NOMO-1 (cell line): ENCODE measurements around the gene OR2V2.
"Not testable (repeated sequence)": the region's sequence is repeated elsewhere in the genome, so short reads cannot be mapped to it uniquely, and the experiment has no call there.

ENCODE experiments used
- DNase-seq, 2 experiments: peaks; one replicate each; lab custom pipeline; 2025; ENCODE audit not compliant: unreplicated experiment in 2 of 2; lab: John Stamatoyannopoulos, UW

Gene OR2V2

DNA sequence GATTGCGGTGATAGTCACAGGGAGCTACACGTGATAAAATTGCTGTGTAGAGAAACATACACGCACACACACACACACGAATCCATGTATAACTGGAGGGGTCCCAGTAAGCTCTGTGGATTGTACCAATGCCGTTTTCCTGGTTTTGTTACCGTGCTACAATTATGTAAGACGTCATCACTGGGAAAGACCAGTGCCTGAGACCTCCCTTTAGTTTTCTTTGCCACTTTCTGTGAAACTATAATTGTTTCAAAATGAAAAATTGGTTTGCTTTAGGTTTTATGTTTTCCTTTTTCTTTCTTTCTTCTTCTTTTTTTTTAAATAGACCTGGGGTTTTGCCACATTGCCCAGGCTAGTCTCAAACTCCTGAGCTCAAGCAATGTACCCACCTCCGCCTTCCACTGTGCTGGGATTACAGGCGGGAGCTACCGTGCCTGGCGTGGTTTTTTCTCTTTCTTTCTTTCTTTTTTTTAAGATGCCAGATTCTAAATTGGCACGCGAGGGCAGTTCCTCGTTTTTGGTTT is 21.3 kb downstream of the OR2V2 start:
- no peak for DNase-seq

- DNase-seq, result not testable (repeated sequence)
Observed at GRCh38 chr5:181169459-181170236, 22.3 kb downstream of the OR2V2 start.

- no peak for DNase-seq
Observed at GRCh38 chr5:181170237-181170825, 22.9 kb downstream of the OR2V2 start.

DNA sequence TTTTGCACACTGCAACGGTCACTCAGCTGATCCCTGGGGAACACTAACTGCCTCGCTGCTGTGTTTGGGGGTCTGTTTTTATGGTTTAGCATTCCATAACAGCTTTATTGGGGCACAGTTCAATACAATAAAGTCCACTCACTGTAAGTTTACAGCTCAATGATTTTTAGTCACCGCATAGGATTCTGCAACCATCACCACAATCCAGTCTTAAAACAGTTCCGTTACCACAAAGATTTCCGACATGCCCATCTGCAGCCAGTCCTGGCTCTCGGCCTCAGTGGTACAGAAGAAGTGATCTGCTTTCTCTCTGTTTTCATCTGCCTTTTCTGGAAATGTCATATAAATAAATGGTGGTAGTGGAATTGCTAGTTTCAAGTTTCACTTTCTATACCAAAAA is 23.6 kb downstream of the OR2V2 start:
- DNase-seq, result no peak

DNA sequence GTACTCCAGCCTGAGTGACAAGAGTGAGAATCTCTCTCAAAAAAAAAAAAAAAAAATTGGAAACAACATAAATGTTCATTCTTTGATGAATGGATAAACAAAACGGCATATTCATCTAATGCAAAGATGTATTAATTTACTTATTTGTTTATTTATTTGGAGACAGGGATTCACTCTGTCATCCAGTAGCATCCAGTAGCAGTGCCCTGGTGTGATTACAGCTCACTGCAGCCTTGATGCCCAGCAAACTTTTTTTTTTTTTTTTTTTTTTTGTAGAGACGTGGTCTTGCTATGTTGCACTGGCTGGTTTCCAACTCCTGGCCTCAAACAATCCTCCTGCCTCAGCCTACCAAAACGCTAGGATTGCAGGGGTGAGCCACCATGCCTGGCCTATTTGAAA is 24.4 kb downstream of the OR2V2 start:
- no peak for DNase-seq

GRCh38 chr5:181173027-181173419 is 25.6 kb downstream of the OR2V2 start:
- no peak for DNase-seq

DNA sequence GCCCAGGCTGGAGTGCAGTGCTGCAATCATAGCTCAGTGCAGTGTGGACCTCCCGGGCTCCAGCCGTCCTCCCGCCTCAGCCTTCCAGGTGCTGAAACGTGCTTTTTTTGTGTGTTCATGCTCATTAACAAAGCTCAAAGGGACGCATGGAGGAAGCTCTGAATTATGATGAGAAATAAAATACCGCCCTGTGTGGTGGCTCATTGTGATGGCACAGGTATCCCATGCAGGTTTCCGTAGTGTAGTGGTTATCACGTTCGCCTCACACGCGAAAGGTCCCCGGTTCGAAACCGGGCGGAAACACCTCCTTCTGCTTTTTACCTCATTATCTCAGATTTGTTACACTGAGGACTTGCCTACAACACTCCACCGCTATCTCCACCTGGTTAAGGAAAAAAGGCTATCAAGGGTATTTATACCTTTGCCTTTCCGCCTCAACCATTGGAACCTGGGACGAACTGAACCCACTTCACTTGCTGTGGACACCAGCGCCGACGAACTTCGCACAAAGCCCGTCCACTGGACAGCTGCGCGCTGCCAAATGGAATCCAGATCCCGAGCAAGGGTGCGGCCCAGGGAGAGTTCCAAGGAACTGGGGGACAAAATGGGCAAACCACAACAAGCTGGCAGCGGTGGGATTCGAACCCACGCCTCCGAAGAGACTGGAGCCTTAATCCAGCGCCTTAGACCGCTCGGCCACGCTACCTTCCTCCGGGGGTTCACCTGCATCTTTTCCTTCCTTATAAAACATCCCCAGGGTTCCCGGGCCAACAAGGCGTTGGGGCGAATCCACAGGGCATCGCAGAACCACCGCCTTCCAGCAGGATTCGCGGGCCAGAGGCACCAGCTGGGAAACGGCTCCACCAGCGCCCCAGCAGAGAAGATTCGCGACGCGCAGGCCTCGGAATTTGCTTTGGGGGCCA is 26.3 kb downstream of the OR2V2 start:
- no peak for DNase-seq

DNA sequence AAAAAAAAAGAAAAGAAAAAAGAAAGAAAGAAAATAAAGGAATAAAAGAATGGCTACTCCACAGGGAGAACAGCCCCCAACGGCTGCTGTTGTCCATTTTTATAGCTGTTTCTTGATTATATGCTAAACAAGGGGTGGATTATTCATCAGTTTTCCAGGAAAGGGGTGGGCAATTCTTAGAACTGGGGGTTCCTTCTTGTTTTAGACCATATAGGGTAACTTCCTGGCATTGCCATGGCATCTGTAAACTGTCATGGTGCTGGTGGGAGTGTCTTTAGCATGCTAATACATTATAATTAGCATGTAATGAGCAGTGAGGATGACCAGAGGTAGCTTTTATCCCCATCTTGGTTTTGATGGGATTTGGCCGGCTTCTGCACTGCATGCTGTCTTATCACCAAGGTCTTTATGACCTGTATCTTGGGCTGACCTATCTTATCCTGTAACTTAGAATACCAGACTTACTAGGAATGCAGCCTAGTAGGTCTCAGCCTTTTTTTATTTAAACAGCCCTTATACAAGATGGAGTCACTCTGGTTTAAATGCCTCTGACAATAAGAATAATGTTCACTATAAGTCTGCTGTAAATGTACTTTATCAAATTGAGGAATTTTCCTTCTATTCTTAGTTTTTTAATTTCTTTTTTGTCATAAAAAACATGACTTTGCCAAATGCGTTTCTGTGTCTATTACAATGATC is 29.0 kb downstream of the OR2V2 start:
- no peak for DNase-seq

DNA sequence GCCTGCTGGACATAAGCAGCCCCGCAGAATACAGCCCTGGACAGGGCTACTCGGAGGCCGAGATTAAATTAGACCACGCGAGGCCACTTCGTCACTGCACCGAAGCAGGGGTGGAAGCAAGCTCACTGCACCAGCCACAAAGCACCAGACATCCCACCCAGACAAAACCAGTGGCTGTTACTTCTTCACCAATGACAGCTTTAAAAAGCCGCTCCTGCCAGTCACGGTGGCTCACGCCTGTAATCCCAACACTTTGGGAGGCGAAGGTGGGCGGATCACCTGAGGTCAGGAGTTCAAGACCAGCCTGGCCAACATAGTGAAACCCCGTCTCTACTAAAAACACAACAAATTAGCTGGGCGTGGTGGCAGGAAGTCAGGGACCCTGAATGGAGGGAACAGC is 30.2 kb downstream of the OR2V2 start:
- DNase-seq, result not testable (repeated sequence)

DNA sequence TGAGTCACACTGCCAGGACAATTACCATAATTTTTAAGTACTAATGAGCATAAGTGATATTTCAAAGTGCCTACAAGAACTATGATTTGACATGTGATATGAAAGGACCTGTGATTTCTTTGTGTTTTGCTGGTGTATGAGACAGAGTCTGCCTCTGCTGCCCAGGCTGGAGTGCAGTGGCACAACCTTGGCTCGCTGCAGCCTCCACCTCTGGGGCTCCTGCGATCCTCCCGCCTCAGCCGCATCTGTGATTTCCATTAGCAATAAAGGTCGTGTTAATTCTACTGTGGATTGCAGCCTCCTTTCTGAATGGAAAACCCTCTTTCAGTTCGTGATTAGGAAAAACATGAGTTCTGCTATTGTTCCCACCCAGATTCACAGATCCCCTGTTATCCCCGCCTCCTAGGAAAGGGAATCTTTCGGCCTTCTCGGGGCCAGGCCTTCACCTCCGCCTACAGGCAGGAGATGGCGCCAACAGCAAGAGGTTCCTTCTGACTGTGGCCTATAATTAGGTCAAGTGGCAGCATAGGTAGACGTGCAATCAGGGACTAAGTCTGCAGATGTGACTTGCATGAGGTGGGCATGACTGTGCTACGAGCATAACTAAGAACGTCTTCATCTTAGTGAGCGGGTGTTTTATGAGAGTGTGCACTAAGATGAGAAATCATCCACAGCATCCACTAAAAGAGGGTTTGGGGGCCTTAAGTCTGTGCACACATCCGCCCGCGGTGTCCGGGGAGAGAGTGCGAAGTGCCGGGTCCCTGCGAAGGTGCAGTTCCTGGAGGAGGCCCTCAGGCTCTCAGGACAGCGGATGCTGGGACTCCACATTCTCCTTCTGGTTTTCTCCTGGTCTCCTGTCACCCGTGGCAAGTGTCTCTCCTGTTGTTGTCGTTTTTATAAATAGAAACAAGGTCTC is 34.5 kb downstream of the OR2V2 start:
- no peak for DNase-seq

- no peak for DNase-seq
Observed at GRCh38 chr5:181182651-181183050, 35.3 kb downstream of the OR2V2 start.

- DNase-seq, result no peak
Observed at GRCh38 chr5:181184845-181185216, 37.4 kb downstream of the OR2V2 start.

- no peak for DNase-seq
Observed at GRCh38 chr5:181185560-181185959, 38.2 kb downstream of the OR2V2 start.

DNA sequence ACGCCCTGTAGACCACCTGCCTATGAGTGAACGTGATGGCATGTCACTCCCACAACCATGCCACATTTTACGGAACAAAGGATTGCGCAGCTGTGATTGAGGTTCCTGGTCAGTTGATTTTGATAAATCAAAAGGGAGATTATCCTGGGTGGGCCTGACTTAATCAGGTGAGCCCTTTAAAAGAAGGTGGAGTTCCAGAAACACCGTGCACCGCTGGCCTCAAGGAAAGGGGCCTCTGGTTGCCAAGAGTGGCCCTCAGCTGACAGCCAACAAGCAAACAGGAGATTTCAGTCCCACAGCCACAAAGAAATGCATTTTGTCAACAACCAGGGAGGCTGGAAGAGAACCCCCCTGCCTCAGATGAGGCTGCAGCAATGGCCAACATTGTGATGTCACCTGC is 38.6 kb downstream of the OR2V2 start:
- no peak for DNase-seq

GRCh38 chr5:181186986-181187499 is 39.7 kb downstream of the OR2V2 start:
- no peak for DNase-seq

DNA sequence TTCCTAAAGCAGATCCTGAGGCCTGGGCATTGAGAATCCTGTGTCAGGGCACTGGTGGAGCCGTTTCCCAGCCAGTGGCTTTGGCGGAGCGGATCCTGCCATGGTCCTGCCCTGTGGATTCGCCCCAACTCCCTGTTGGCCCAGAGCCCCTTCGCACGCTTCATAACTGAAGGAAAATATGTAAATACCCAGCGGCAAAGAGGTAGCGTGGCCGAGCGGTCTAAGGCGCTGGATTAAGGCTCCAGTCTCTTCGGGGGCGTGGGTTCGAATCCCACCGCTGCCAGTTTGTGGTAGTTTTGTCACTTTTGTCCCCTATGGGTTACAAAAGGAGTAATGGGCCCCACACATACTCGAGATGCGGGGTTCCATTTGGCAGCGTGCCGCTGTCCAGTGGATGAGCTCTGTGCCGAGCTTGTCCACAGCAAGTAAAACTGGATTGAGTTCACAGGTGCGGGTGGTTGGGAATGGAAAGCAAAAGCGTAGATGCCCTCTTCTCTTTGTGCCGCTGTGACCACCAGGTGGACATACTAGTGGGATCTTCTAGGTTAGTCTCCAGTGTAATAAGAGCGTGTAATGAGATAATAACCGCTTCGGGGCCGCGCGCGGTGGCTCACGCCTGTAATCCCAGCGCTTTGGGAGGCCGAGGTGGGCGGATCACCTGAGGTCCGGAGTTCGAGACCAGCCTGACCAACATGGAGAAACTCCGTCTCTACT is 40.3 kb downstream of the OR2V2 start:
- no peak for DNase-seq

DNA sequence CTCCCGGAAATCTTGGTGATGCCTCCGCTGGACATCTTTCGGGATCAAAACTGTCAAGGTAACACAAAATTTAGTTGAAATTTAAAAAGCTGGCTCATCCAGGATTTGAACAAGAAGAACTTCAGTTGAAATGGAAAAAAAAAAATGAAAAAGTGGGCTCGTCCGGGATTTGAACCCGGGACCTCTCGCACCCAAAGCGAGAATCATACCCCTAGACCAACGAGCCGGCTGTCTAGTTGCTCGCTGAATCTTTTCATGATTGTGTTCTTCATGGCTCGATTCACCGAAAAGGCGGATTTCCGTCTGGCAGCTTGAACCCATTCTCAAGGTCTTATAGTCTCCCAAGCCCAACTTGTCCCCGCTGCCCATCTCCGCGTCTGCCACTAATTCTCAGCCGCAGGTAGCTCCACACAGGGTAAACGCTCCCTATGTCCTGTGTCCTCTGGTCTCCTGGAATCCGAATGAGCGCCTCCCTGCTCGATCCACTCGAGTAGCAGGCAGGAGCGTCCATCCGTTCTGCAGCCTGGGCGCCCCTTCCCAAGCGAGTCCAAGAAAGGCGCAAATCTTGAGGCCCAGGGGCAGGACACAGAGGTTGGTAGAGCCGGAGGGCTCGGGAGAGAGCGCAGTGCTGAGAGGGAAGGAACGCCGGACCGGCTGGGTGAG is 41.4 kb downstream of the OR2V2 start:
- DNase-seq, result no peak

- DNase-seq, result no peak
Observed at GRCh38 chr5:181189363-181189961, 42.1 kb downstream of the OR2V2 start.
